GF-D8 (cell line): ENCODE results near the gene ZSCAN1.
A peak's percentile ranks its signal among the peaks of the same experiment; 100 is the strongest.

Experiments used
- DNase-seq: peaks from one replicate; lab custom pipeline; 2025; lab: John Stamatoyannopoulos, UW

Gene ZSCAN1

GRCh38 chr19:58040751-58041525, 7.1 kb downstream of the ZSCAN1 start:
- DNase-seq: no peak

DNA sequence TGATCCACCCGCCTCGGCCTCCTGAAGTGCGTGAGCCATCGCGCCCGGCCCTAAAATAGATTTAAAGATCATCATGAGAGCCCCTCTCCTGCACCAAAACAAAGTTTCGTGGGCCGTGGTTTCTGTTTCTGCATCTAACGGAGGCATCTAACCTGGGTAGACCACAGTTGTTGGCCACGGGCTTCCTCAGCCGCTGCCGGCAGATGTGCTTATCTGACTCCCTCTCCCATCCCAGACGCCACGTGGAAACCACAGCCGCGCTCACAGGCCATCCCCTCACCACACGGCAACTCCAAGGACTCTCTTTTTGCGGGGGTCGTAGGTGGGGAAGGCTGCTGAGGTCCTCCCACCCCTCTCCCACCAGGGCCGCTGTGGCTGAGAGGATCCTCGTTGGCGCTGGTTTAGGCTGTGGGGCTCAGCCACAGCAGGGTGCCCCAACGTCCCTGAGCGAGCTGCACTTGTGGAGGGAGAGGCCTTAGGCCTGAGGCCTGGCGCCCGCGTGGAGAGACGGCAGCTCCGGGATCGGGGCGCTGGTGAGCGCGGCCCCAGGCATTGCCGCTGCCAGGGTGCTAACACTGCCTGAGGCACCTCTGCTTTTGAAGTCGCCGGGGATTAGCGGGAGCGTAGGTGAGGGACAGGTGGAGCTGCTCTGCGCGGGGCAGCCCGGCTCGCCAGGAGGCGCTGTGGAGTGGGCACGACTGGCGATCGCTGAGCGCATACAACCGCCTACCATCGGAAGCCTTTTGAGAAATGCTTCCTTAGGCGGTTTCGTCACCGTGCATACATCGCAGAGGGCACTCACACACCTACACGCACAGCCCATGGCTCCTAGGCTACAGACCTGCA, 8.9 kb downstream of the ZSCAN1 start:
- DNase-seq: no peak

- no peak for DNase-seq
Measured at GRCh38 chr19:58044391-58044790, 10.6 kb downstream of the ZSCAN1 start.

GRCh38 chr19:58044886-58045285, 11.1 kb downstream of the ZSCAN1 start:
- DNase-seq: no peak

GRCh38 chr19:58045411-58046050, 11.7 kb downstream of the ZSCAN1 start:
- DNase-seq: no peak

GRCh38 chr19:58046856-58047255, 13.0 kb downstream of the ZSCAN1 start:
- DNase-seq: no peak

GRCh38 chr19:58047672-58048071, 13.8 kb downstream of the ZSCAN1 start:
- DNase-seq: no peak

DNA sequence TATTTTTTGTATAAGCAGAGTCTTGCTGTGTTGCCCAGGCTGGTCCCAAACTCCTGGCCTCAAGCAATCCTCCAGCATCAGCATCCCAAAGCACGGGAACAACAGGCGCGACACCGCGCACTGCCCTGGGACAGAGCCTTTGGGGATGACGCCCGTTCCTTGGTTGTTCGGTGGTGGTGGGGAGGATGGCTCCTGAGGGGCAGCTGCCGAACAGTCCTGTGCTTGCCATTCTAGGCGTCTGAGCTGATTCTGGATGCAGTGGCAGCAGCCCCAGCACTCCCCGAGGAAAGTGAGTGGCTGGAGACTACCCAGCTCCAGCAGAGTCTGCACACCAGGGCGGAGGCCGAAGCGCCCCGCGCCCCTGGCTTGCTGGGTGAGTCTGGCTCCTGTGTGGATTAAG, 18.4 kb downstream of the ZSCAN1 start:
- no peak for DNase-seq

- DNase-seq: no peak
Measured at GRCh38 chr19:58053480-58054156, 19.8 kb downstream of the ZSCAN1 start.

DNA sequence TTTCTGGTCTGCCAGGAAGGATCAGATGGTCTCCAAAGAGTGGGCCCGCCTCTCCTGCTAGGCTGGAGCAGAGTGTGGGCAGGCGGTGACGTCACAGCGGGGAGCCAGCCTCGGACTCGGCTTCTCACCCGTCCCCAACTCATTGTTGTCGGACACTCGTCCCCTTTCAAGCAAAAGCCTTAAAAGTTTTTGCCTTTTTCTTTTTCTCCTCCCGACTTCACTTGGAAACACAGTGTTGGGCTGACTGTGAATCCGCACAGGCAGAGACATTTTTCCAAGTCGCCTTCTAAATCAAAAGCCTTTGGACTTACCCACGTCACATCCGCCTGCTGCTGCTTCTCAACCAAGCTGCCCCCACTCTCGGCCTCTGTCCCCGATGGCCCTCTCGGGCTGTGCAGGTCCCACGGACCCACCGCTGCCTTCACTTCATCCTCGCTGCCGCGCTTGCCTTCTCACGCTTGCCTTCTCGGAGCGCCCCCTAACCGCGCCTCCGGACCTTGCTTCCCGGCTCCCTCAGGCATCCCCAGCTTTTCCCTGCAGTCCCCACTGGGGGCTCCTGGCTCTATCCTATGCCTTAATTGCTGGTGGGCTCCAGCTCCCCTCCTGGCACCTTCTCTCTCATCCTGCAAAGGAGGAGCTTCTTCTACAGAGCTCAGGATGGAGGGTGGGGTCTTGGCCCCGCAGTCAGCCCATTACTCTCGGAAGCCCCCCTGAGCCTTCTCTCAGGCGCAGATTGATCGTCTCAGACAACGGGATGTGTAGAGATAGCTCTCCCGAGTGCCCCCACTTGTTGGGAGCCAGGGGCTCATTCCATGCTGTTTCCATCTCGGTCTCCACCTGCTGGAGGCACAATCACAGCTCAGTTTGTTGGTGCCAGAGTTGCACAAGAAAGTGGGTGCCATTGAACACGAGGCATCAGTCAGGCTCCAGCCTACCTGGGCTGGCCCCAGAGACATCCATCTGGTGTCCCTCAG, 21.4 kb downstream of the ZSCAN1 start:
- no peak for DNase-seq

GRCh38 chr19:58056261-58056660, 22.4 kb downstream of the ZSCAN1 start:
- no peak for DNase-seq

- no peak for DNase-seq
Measured at GRCh38 chr19:58056861-58057260, 23.0 kb downstream of the ZSCAN1 start.

- no peak for DNase-seq
Measured at GRCh38 chr19:58058467-58058866, 24.6 kb downstream of the ZSCAN1 start.

DNA sequence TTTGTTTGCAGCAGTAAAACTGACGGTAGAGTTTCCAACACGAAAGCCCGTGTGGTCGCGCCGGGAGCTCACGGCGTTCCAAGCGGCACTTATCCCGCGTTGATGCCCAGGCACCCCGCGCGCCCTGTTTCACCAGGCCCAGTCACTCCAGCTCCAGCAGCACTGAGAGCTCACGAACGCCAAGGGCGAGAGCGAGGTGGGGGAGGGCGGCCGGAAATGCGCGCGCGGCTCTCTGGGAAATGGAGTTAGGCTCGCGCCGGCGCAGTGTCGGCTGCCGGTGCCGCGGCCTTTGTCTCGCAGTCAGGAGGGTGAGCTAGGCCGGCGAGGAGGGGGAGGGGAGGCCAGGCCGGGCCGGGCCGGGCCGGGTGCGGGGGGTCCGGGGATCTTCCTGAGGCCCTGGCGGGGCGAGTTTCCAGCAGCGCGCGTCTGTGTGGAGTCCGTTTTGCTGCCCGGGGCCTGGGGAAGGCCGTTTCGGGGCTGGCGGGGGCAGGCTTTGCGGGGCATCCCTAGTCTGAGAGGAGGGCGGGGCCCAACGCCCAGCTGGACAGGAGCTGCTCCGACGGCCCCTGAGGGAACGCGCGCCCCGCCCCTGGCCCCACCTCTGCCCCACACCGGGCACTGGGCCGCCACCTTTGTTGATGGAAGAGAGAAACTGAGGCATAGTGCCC, 25.3 kb downstream of the ZSCAN1 start, which contains the start of gene ZNF135:
Gene ZNF135, plus strand, starts transcription at position 280 of the 668 bp plus-strand sequence. CDS start 721 bp downstream, outside the sequence.
- peak; percentile 36 for DNase-seq

GRCh38 chr19:58059671-58060078, 25.9 kb downstream of the ZSCAN1 start:
- no peak for DNase-seq

GRCh38 chr19:58060231-58060630, 26.4 kb downstream of the ZSCAN1 start:
- no peak for DNase-seq

DNA sequence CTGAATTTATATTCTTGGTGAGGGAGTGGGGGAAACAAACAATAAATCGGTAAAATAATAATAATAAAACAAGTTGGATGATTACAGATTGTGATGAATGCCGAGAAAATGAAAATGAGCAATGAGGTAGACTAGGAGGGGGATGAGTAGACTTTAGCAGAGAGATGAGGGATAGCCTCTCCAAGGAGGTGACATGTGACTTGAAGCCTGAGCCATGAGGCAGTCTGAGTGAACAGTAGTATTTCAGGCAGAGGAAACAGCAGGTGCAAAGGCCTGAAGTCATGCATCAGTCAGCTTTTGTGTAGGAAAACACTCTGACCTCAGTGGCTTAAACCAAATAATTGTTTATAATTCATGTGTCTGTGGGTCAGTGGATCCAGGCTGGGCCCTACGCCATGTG, 29.9 kb downstream of the ZSCAN1 start:
- DNase-seq: no peak

GRCh38 chr19:58067240-58067912, 33.6 kb downstream of the ZSCAN1 start:
- DNase-seq: no peak

- no peak for DNase-seq
Measured at GRCh38 chr19:58079792-58080191, 46.0 kb downstream of the ZSCAN1 start.

- DNase-seq: no peak
Measured at GRCh38 chr19:58083021-58083420, 49.2 kb downstream of the ZSCAN1 start.
